HEK293T (cell line): ENCODE measurements around the gene TMEM233.

Experiments
- CTCF ChIA-PET: fragments of 350-600 bp; formaldehyde crosslinking; extraction: SDS; loops from one replicate; lab custom pipeline; 2021; ENCODE audit warnings: antibody characterized with exemption, inconsistent platforms; lab: Yijun Ruan, JAX
- POLR2A ChIA-PET: fragments of 350-600 bp; formaldehyde crosslinking; extraction: SDS; loops from one replicate; lab custom pipeline; 2020; ENCODE audit warnings: antibody characterized with exemption, inconsistent platforms; lab: Yijun Ruan, JAX
- DNase-seq: peaks from one replicate; pipeline ENCODE4 v3.0.0; 2012; ENCODE audit warnings: mixed read lengths; ENCODE audit errors: extremely low spot score
- ARNT ChIP-seq: fragments of 450-650 bp; IDR thresholded peaks from 2 replicates; pipeline ENCODE4 v1.6.1; 2017; ENCODE audit warnings: mild to moderate bottlenecking
- BHLHE40 ChIP-seq: fragments of 450-650 bp; IDR thresholded peaks from 2 replicates; pipeline ENCODE4 v1.6.1; 2016; ENCODE audit warnings: mild to moderate bottlenecking, moderate library complexity, borderline replicate concordance
- CTBP1 ChIP-seq: fragments of 450-650 bp; IDR thresholded peaks from 2 replicates; pipeline ENCODE4 v1.6.1; 2016; ENCODE audit warnings: borderline replicate concordance
- ELF4 ChIP-seq: fragments of 450-650 bp; IDR thresholded peaks from 2 replicates; pipeline ENCODE4 v1.6.1; 2017; ENCODE audit warnings: antibody characterized with exemption
- FOXA1 ChIP-seq: fragments of 450-650 bp; IDR thresholded peaks from 2 replicates; pipeline ENCODE4 v1.6.1; 2016; ENCODE audit warnings: mild to moderate bottlenecking
- FOXK2 ChIP-seq: fragments of 450-650 bp; IDR thresholded peaks from 2 replicates; pipeline ENCODE4 v1.6.1; 2016; ENCODE audit warnings: mild to moderate bottlenecking
- FOXM1 ChIP-seq: fragments of 450-650 bp; IDR thresholded peaks from 2 replicates; pipeline ENCODE4 v1.6.1; 2017; ENCODE audit warnings: mild to moderate bottlenecking, borderline replicate concordance
- HDGF ChIP-seq: fragments of 450-650 bp; IDR thresholded peaks from 2 replicates; pipeline ENCODE4 v1.6.1; 2017; ENCODE audit warnings: antibody characterized with exemption, borderline replicate concordance
- L3MBTL2 ChIP-seq: fragments of 450-650 bp; conservative IDR thresholded peaks from 2 replicates; pipeline ENCODE4 v1.6.1; 2016; ENCODE audit warnings: mild to moderate bottlenecking
- LEF1 ChIP-seq: fragments of 450-650 bp; IDR thresholded peaks from 2 replicates; pipeline ENCODE4 v1.6.1; 2017; ENCODE audit warnings: mild to moderate bottlenecking, borderline replicate concordance
- NFRKB ChIP-seq: fragments of 450-650 bp; IDR thresholded peaks from 2 replicates; pipeline ENCODE4 v1.6.1; 2016; ENCODE audit warnings: mild to moderate bottlenecking, moderate library complexity
- SP1 ChIP-seq: fragments of 450-650 bp; IDR thresholded peaks from 2 replicates; pipeline ENCODE4 v1.6.1; 2017
- SUZ12 ChIP-seq: fragments of 450-650 bp; IDR thresholded peaks from 2 replicates; pipeline ENCODE4 v1.6.1; 2016; ENCODE audit warnings: mild to moderate bottlenecking
- TARDBP ChIP-seq: fragments of 450-650 bp; IDR thresholded peaks from 2 replicates; pipeline ENCODE4 v1.6.1; 2016
- ZNF384 ChIP-seq: fragments of 450-650 bp; IDR thresholded peaks from 2 replicates; pipeline ENCODE4 v1.6.1; 2016
- TF ChIP-seq, protein P1 (sequence below): fragments of 450-650 bp; IDR thresholded peaks from 2 replicates; pipeline ENCODE4 v1.6.1; 2016

Gene TMEM233

DNA sequence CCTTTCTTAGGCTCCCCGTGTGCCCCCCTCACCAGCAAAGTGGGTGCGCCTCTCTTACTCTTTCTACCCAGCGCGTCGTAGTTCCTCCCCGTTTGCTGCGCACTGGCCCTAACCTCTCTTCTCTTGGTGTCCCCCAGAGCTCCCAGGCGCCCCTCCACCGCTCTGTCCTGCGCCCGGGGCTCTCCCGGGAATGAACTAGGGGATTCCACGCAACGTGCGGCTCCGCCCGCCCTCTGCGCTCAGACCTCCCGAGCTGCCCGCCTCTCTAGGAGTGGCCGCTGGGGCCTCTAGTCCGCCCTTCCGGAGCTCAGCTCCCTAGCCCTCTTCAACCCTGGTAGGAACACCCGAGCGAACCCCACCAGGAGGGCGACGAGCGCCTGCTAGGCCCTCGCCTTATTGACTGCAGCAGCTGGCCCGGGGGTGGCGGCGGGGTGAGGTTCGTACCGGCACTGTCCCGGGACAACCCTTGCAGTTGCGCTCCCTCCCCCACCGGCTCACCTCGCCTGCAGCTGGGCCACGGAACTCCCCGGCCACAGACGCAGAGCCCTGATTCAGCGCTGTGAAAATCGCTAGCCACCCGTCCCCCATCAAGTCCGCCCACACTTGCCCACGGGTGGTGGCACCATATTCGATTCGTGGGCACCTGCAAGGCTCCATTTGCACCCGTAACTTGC is 1.3 kb downstream of the TMEM233 start:
- ChIA-PET CTCF (no interaction called here), POLR2A (no interaction called here)
- TF ChIP-seq FOXA1 (no peak), NFRKB (no peak), HDGF (no peak), BHLHE40 (no peak), TARDBP (no peak), ARNT (no peak), FOXK2 (no peak), CTBP1 (no peak), LEF1 (no peak), ZNF384 (no peak)
- DNase-seq = no peak

DNA sequence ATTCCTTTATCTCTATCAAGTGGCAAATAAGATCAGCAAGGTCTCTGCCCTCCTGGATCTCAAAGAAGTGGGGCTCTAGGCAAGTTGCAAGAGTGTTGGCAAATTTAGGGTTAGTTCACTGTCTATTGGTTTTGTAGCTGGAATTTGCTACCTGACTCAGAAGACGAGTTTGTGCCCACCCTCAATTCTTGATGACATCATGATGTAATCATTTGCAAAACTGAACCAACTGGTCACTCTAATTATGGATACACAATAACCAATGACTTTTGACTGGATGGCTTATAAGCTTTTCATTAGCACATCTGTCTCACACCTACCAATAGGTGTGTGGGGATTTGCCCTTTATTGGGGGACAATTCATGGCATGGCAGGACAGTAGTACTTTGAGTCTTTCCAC is 4.6 kb downstream of the TMEM233 start:
- CTCF ChIA-PET = no interaction called here
- POLR2A ChIA-PET = no interaction called here
- TF ChIP-seq ELF4 (no peak), ZNF384 (no peak), NFRKB (no peak), CTBP1 (no peak), SUZ12 (no peak), HDGF (no peak), FOXA1 (no peak), BHLHE40 (no peak), ARNT (no peak), LEF1 (no peak), TARDBP (no peak), FOXK2 (no peak), FOXM1 (no peak)
- TF ChIP-seq, protein P1, sequence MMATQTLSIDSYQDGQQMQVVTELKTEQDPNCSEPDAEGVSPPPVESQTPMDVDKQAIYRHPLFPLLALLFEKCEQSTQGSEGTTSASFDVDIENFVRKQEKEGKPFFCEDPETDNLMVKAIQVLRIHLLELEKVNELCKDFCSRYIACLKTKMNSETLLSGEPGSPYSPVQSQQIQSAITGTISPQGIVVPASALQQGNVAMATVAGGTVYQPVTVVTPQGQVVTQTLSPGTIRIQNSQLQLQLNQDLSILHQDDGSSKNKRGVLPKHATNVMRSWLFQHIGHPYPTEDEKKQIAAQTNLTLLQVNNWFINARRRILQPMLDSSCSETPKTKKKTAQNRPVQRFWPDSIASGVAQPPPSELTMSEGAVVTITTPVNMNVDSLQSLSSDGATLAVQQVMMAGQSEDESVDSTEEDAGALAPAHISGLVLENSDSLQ = no peak
- DNase-seq = no peak

DNA sequence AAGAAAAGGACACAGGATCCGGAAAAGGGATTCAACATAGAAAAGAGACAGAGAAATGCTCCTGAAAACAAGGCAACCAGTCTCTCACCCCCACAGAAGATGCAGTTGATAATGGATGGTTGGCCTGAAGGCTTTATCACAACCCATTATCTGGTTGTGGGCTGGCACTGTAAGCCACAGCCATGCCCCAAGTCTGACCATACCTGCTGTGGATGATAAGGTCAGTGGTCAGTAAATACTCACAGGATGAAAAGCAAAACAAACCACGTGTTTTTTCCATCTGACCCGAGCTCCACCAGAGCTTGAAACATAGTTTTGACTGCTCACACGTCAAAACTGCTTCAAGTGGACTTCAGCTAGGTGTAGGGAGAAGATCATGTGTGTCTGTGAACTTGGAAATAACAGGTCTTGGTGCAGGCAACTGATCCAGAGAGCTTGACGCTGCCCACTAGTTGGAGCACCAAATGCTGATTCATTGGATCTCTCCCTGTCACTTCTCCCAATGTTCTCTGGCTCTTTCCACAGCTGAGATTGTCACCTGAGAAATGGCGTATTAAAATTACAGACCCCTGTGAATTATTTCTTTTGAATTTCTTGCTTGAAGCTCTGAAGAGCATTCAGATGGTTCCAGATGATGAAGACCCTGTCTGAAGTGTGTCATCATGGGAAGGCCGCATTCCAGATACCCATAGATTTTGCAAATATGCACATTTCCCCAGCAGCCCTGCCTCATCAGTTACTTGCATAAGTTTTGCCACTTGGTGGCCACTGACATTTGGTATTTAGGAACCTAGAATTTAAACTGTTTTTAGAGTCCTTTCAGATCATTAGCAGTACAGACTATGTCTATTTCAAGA is 8.5 kb downstream of the TMEM233 start:
- CTCF ChIA-PET = no interaction called here
- TF ChIP-seq FOXK2 = no peak
- TF ChIP-seq TARDBP = no peak
- no peak for TF ChIP-seq L3MBTL2
- no peak for TF ChIP-seq ZNF384
- TF ChIP-seq NFRKB = no peak
- no peak for TF ChIP-seq FOXM1
- TF ChIP-seq BHLHE40 = no peak
- TF ChIP-seq CTBP1 = no peak
- TF ChIP-seq LEF1 = no peak
- TF ChIP-seq ARNT = no peak
- no peak for TF ChIP-seq SP1
- TF ChIP-seq ELF4 = no peak
- TF ChIP-seq FOXA1 = no peak
- TF ChIP-seq HDGF = no peak
- POLR2A ChIA-PET = no interaction called here
- DNase-seq = peak; percentile 23

DNA sequence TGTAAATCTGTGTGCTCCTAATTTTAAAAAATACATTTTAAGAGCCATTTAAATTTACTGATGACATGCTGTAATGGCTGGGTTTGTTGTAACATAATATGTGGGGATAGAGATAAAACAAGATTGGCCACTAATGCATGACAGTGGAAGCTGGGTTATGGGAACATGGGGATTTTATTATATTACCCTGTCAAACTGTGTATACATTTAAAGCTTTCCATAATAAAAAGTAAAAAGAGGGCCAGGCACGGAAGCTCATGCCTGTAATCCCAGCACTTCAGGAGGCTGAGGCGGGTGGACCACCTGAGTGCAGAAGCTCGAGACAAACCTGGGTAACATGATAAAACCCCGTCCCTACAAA is 9.1 kb downstream of the TMEM233 start:
- ChIA-PET POLR2A (no interaction called here), CTCF (interaction anchor here (0.6 kb wide), 1 partner anchor 40 kb away, joined by 3 read pairs; no protein-coding TSS in a partner anchor)
- peak; percentile 44 for DNase-seq
- TF ChIP-seq ARNT (peak; percentile 93), BHLHE40 (no peak)
- TF ChIP-seq, protein P1 = peak; percentile 46

DNA sequence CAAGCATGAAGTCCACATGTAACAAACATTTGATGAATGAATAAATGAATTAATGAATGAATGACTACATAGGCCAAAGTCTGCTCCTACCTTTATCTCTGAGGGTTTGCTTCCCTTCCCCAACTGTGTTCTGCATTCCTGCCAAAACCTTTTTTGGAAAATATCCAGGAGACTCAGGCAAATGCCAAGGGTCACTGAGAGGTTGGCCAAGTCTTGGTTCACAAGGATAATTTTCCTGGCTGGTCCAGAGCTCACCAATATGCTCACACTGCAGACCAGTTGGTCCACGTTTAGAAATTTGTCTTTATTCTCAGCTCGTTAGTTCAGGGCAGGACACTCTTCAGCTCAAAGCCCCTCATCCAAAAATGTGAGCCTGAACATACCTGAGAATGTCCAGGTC is 10.2 kb downstream of the TMEM233 start:
- no peak for DNase-seq
- CTCF ChIA-PET = no interaction called here
- TF ChIP-seq LEF1 (no peak), ZNF384 (no peak), TARDBP (no peak), FOXA1 (no peak), FOXM1 (no peak), FOXK2 (no peak), SP1 (no peak), SUZ12 (no peak)
- POLR2A ChIA-PET = no interaction called here

DNA sequence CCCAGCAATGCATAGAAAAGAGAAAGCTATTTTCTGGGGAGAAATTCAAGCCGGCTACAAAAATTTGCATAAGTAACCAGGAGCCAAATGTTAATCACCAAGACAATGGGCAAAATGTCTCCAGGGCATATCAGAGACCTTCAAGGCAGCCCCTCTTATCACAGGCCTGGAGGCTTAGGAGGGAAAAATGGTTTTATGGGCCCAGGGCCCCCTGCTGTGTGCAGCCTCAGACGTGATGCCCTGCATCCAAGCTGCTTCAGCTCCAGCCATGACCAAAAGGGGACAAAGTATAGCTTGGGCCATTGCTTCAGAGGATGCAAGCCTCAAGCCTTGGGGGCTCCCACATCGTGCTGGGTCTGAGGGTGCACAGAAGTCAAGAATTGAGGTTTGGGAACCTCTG is 15.8 kb downstream of the TMEM233 start:
- TF ChIP-seq LEF1 = no peak
- TF ChIP-seq SUZ12 = no peak
- TF ChIP-seq SP1 = no peak
- no peak for TF ChIP-seq CTBP1
- TF ChIP-seq TARDBP = no peak
- no peak for TF ChIP-seq ZNF384
- no peak for TF ChIP-seq L3MBTL2
- CTCF ChIA-PET = no interaction called here
- POLR2A ChIA-PET = no interaction called here
- no peak for DNase-seq
